Middle frontal gyrus (tissue), 1 donor: ENCODE measurements around the gene NSF.
"Not testable (repeated sequence)": the region's sequence is repeated elsewhere in the genome, so short reads cannot be mapped to it uniquely, and the experiment has no call there.

Experiments used
- DNase-seq: peaks from one replicate; pipeline ENCODE4 v3.0.0-alpha.2; 2015; ENCODE audit warnings: low spot score; ENCODE audit errors: extremely low spot score

Gene NSF

GRCh38 chr17:46590157-46591146, at the start of gene NSF:
NSF (plus strand) TSS chr17:46590669; CDS start chr17:46590776, 107 bp downstream.
- DNase-seq, result not testable (repeated sequence)

GRCh38 chr17:46548607-46549006, 41.9 kb upstream of the NSF start:
- not testable (repeated sequence) for DNase-seq

GRCh38 chr17:46559155-46559554, 31.3 kb upstream of the NSF start:
- not testable (repeated sequence) for DNase-seq

- not testable (repeated sequence) for DNase-seq
These were observed 30.4 kb upstream of the NSF start for GRCh38 chr17:46560048-46560447.

- not testable (repeated sequence) for DNase-seq
These were observed 24.2 kb upstream of the NSF start for GRCh38 chr17:46566284-46566683.

- not testable (repeated sequence) for DNase-seq
These were observed 23.5 kb upstream of the NSF start for GRCh38 chr17:46566980-46567379.

GRCh38 chr17:46571796-46572195, 18.7 kb upstream of the NSF start:
- DNase-seq, result not testable (repeated sequence)

- DNase-seq, result not testable (repeated sequence)
These were observed 11.1 kb upstream of the NSF start, which contains the start of gene ARL17A for GRCh38 chr17:46579083-46580075. ARL17A (minus strand) TSS chr17:46579691; CDS start chr17:46576322, 3,369 bp downstream.

- DNase-seq, result not testable (repeated sequence)
These were observed 10.4 kb upstream of the NSF start for GRCh38 chr17:46580082-46580481.

GRCh38 chr17:46585444-46585843, 5.0 kb upstream of the NSF start:
- DNase-seq, result not testable (repeated sequence)

GRCh38 chr17:46591332-46591731, 863 bp downstream of the NSF start:
- DNase-seq, result not testable (repeated sequence)

- DNase-seq, result not testable (repeated sequence)
These were observed 8.0 kb downstream of the NSF start for GRCh38 chr17:46598344-46598931.

- DNase-seq, result not testable (repeated sequence)
These were observed 10.3 kb downstream of the NSF start for GRCh38 chr17:46600767-46601166.

GRCh38 chr17:46603125-46603524, 12.7 kb downstream of the NSF start:
- DNase-seq, result not testable (repeated sequence)

- DNase-seq, result not testable (repeated sequence)
These were observed 20.8 kb downstream of the NSF start for GRCh38 chr17:46611304-46611703.

GRCh38 chr17:46613876-46614275, 23.4 kb downstream of the NSF start:
- DNase-seq, result not testable (repeated sequence)

- not testable (repeated sequence) for DNase-seq
These were observed 26.7 kb downstream of the NSF start for GRCh38 chr17:46617121-46617520.

GRCh38 chr17:46618975-46619374, 28.5 kb downstream of the NSF start:
- not testable (repeated sequence) for DNase-seq

- not testable (repeated sequence) for DNase-seq
These were observed 33.3 kb downstream of the NSF start for GRCh38 chr17:46623790-46624189.

- not testable (repeated sequence) for DNase-seq
These were observed 34.3 kb downstream of the NSF start for GRCh38 chr17:46624726-46625125.

GRCh38 chr17:46627452-46627851, 37.0 kb downstream of the NSF start:
- DNase-seq, result not testable (repeated sequence)
